NB4 (cell line): ENCODE results near the gene KRT2.

Experiments
- CTCF ChIP-seq: IDR thresholded peaks from one replicate; pipeline ENCODE4 v1.5.1; 2012; ENCODE audit warnings: low read depth, low read length
- POLR2A ChIP-seq: IDR thresholded peaks from 2 replicates; pipeline ENCODE4 v1.6.1; 2011; ENCODE audit warnings: mild to moderate bottlenecking; ENCODE audit not compliant: insufficient read length; ENCODE audit errors: extremely low read depth

DNA sequence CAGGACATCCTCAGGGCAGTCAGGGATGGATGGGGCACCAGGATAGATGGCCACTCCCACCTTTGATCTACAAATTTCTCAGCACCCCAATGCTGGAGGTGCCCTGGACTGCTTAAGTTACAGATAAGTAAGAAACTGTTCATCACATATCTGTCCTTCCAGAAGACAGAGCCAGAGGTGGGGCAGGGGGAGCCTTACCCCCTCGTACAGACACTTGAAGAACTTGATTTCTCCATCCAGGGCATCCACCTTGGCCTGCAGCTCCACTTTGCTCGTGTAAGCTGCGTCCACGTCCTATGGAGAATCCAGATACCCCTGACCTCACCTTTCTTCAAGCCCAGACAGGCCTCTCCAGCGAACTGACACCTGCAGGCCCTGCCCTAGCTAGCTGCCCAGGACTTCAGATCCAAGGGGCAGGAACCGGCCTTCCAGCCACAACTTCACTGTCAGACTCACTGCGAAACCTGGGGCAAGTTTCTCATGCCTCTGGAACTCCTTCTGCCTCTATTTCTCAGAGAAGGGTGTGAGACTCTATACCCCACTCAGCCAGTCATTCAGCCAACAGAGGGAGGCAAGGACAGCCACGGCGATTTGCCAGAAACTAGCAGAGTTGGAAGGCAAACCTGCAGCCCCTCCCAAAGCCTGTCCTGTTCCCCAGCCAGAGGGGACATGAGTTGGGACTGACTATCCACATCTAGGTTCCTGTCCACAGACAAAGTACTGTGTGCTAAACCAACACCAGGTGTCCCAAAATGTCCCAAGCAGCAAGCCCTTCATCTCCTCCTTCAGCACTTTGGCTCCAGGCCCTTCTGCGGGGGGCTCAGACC, 37.4 kb downstream of the KRT2 start:
- TF ChIP-seq CTCF (no peak), POLR2A (no peak)
